H1 (cell line): ENCODE data around the gene BSDC1. TPM values are rescaled to one million over a fixed set of nuclear protein-coding genes. Genes with fewer than 3 reads are reported as not detected.

ENCODE experiments used
- ASH2L ChIP-seq: fragments of 200-600, 300-600 bp; sonication (generic); IDR thresholded peaks from one replicate; pipeline ENCODE4 v1.7.1; 2017; ENCODE audit warnings: low read length
- BACH1 ChIP-seq: IDR thresholded peaks from 2 replicates; pipeline ENCODE4 v1.6.1; 2012; ENCODE audit warnings: low read length, improper control_type of control experiment
- CREB1 ChIP-seq: IDR thresholded peaks from 2 replicates; pipeline ENCODE4 v1.6.1; 2012; ENCODE audit warnings: inconsistent platforms
- FOSL1 ChIP-seq: IDR thresholded peaks from 2 replicates; pipeline ENCODE4 v1.6.1; 2011; ENCODE audit warnings: mild to moderate bottlenecking, low read depth, low read length, moderate library complexity; ENCODE audit not compliant: insufficient read depth
- HDAC6 ChIP-seq: IDR thresholded peaks from one replicate; pipeline ENCODE4 v1.7.1; 2012; ENCODE audit warnings: low read depth, mild to moderate bottlenecking, inconsistent platforms, low read length, moderate library complexity
- polyA plus RNA-seq, 7 experiments: library from polyadenylated mRNA; depleted of rRNA in 3 of 7; stranded (reverse) in 5 of 7; unstranded in 2 of 7; fragments of >200 nt in 5 of 7; fragments of 200-250 nt in 2 of 7; gene quantifications; 1 replicate in 5 of 7; 2 replicates in 1 of 7; 4 replicates in 1 of 7; pipeline versions ENCODE4 v1.2.1 to v1.2.3, GENCODE V29; 2011 to 2013; ENCODE audit warnings: missing spikeins in 2 of 7, mixed read lengths in 2 of 7
- total RNA-seq: library from RNA; stranded (reverse); fragmentation: NEBNext Ultra II Directional; extraction: Animal tissue kit (Norgen Biotek cat#: 25700); gene quantifications from 2 replicates; pipeline ENCODE4 v1.2.1, GENCODE V29; 2021
- TF ChIP-seq, protein P1 (sequence below): IDR thresholded peaks from 2 replicates; pipeline ENCODE4 v1.6.1; 2012; ENCODE audit warnings: low read length, inconsistent platforms

BSDC1 gene
- total and polyA plus RNA-seq, 2 of the 8 experiments (the other 6 are each of a cell fraction or from before 2014, with no cell fraction given) = 24.8 to 40.7 TPM

DNA sequence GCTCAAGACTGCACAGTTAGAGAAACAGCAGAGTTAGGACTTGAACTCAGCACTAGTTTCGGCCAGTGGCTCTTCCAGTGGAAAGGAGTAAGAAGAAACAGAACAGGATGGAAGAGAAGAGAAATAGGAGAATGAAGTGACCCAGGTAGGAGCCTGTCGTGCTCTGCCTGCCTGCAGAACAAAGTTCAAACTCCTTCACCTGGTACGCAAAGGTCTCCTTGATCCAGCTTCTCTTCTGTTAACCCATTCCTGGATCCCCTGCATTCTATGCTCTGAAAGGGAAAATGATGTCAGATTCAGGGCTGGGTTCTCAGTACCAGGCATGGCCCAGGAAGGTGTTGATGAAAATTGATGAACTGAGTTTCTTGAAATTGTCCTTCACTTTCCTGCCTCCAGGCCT, 35.8 kb downstream of the BSDC1 start (continued):
- TF ChIP-seq, protein P1, sequence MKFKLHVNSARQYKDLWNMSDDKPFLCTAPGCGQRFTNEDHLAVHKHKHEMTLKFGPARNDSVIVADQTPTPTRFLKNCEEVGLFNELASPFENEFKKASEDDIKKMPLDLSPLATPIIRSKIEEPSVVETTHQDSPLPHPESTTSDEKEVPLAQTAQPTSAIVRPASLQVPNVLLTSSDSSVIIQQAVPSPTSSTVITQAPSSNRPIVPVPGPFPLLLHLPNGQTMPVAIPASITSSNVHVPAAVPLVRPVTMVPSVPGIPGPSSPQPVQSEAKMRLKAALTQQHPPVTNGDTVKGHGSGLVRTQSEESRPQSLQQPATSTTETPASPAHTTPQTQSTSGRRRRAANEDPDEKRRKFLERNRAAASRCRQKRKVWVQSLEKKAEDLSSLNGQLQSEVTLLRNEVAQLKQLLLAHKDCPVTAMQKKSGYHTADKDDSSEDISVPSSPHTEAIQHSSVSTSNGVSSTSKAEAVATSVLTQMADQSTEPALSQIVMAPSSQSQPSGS = no peak
- TF ChIP-seq HDAC6 (no peak), CREB1 (no peak), BACH1 (no peak), FOSL1 (no peak), ASH2L (no peak)
